Trophoblast cell (in vitro differentiated cells and primary cell): ENCODE data around the gene HIVEP3.
A peak's percentile ranks its signal among the peaks of the same experiment; 100 is the strongest.

Experiments
- DNase-seq, 2 donors: peaks; one replicate each; pipeline ENCODE4 v3.0.0-alpha.2; 2016
- H2AFZ ChIP-seq: 2 replicates; pipeline ENCODE4 v1.6.1; 2013; ENCODE audit warnings: low read length, moderate library complexity, mild to moderate bottlenecking; ENCODE audit not compliant: insufficient read depth, poor library complexity
- H2AK5ac ChIP-seq: 2 replicates; pipeline ENCODE4 v1.6.1; 2013; ENCODE audit warnings: mild to moderate bottlenecking, low read length
- H2BK120ac ChIP-seq: 2 replicates; pipeline ENCODE4 v1.6.1; 2013; ENCODE audit warnings: low read length, mild to moderate bottlenecking, moderate library complexity; ENCODE audit not compliant: insufficient read depth, poor library complexity
- H2BK12ac ChIP-seq: 2 replicates; pipeline ENCODE4 v1.6.1; 2013; ENCODE audit warnings: mild to moderate bottlenecking, low read length, moderate library complexity
- H2BK5ac ChIP-seq: 2 replicates; pipeline ENCODE4 v1.6.1; 2013; ENCODE audit warnings: low read length, low read depth, moderate library complexity, mild to moderate bottlenecking; ENCODE audit not compliant: poor library complexity
- H3K14ac ChIP-seq: 2 replicates; pipeline ENCODE4 v1.6.1; 2013; ENCODE audit warnings: mild to moderate bottlenecking, low read length
- H3K18ac ChIP-seq: 2 replicates; pipeline ENCODE4 v1.6.1; 2013; ENCODE audit warnings: mild to moderate bottlenecking, low read length
- H3K23ac ChIP-seq: 2 replicates; pipeline ENCODE4 v1.6.1; 2013; ENCODE audit warnings: low read length
- H3K27ac ChIP-seq: 2 replicates; pipeline ENCODE4 v1.5.1; 2013; ENCODE audit warnings: low read depth, mild to moderate bottlenecking, inconsistent platforms, low read length, moderate library complexity
- H3K27me3 ChIP-seq: 2 replicates; pipeline ENCODE4 v1.6.1; 2013; ENCODE audit warnings: inconsistent platforms, mild to moderate bottlenecking, low read length, moderate library complexity; ENCODE audit not compliant: insufficient read depth
- H3K36me3 ChIP-seq, 2 experiments: 1 replicate in 1 of 2; 2 replicates in 1 of 2; pipeline ENCODE4 v1.6.1; 2013; ENCODE audit warnings: low read length in 2 of 2, mild to moderate bottlenecking in 2 of 2, moderate library complexity in 1 of 2; ENCODE audit not compliant: insufficient read depth in 2 of 2, control insufficient read depth in 1 of 2
- H3K4ac ChIP-seq: 2 replicates; pipeline ENCODE4 v1.6.1; 2013; ENCODE audit warnings: low read depth, mild to moderate bottlenecking, low read length, moderate library complexity
- H3K4me1 ChIP-seq, 2 experiments: 1 replicate in 1 of 2; 2 replicates in 1 of 2; pipeline ENCODE4 v1.6.1; 2013; ENCODE audit warnings: low read length in 2 of 2, mild to moderate bottlenecking in 2 of 2, moderate library complexity in 1 of 2; ENCODE audit not compliant: insufficient read depth in 2 of 2, control insufficient read depth in 1 of 2
- H3K4me2 ChIP-seq: 2 replicates; pipeline ENCODE4 v1.6.1; 2013; ENCODE audit warnings: inconsistent platforms, mild to moderate bottlenecking, low read length, moderate library complexity
- H3K4me3 ChIP-seq: 2 replicates; pipeline ENCODE4 v1.5.1; 2013; ENCODE audit warnings: mild to moderate bottlenecking, low read depth, low read length, inconsistent platforms
- H3K79me1 ChIP-seq: one replicate; pipeline ENCODE4 v1.6.1; 2013; ENCODE audit warnings: low read length
- H3K79me2 ChIP-seq: 2 replicates; pipeline ENCODE4 v1.6.1; 2013; ENCODE audit warnings: low read length, mild to moderate bottlenecking; ENCODE audit not compliant: control insufficient read depth, insufficient read depth, poor library complexity
- H3K9ac ChIP-seq: 2 replicates; pipeline ENCODE4 v1.6.1; 2013; ENCODE audit warnings: mild to moderate bottlenecking, low read length
- H3K9me3 ChIP-seq: 2 replicates; pipeline ENCODE4 v1.6.1; 2013; ENCODE audit warnings: low read depth, mild to moderate bottlenecking, control low read depth, inconsistent platforms, low read length; ENCODE audit not compliant: insufficient read depth
- H4K12ac ChIP-seq: 2 replicates; pipeline ENCODE4 v1.6.1; 2013; ENCODE audit warnings: low read depth, mild to moderate bottlenecking, low read length, moderate library complexity
- H4K8ac ChIP-seq: 2 replicates; pipeline ENCODE4 v1.6.1; 2013; ENCODE audit warnings: low read depth, mild to moderate bottlenecking, low read length, moderate library complexity
- H4K91ac ChIP-seq: one replicate; pipeline ENCODE4 v1.6.1; 2013; ENCODE audit warnings: low read depth, mild to moderate bottlenecking, low read length, moderate library complexity
- WGBS: extraction: QIAGEN DNeasy Blood & Tissue Kit; methylation state at CpG from one replicate; pipeline ENCODE4 v1.1.7; 2013; ENCODE audit warnings: missing lambda C conversion rate; ENCODE audit not compliant: insufficient read length, insufficient coverage; ENCODE audit errors: extremely low coverage; 5-methylcytosine and 5-hydroxymethylcytosine counted together

The HIVEP3 gene

GRCh38 chr1:41802532-41803501 lies 115.9 kb downstream of the HIVEP3 start:
- Histone ChIP-seq H3K36me3 (no peaks in the 10 kb centered on the region), H2AK5ac (no peak overlapping the region), H3K79me2 (no peaks in the 10 kb centered on the region), H4K91ac (no peak overlapping the region), H3K4ac (no peak overlapping the region), H2BK12ac (no peak overlapping the region), H3K79me1 (no peaks in the 10 kb centered on the region), H3K23ac (no peak overlapping the region), H3K27me3 (no peaks in the 10 kb centered on the region), H2AFZ (no peak overlapping the region), H3K4me1 (no peaks in the 10 kb centered on the region), H2BK120ac (no peak overlapping the region), H2BK5ac (no peak overlapping the region), H3K9me3 (peaks cover 2% of the 10 kb centered on the region), H3K4me3 (no peak overlapping the region), H3K4me2 (no peak overlapping the region), H4K8ac (no peak overlapping the region), H3K14ac (no peak overlapping the region), H3K18ac (no peak overlapping the region), H3K9ac (no peak overlapping the region), H3K27ac (no peak overlapping the region), H4K12ac (no peak overlapping the region)
- peak; percentile 15 to 26 for DNase-seq
- WGBS, result no CpG with 5 or more reads among the region's 4 CpGs

- Histone ChIP-seq H3K23ac (no peak overlapping the region), H3K18ac (no peak overlapping the region), H3K4ac (no peak overlapping the region), H3K14ac (no peak overlapping the region), H2BK5ac (no peak overlapping the region), H3K27me3 (no peaks in the 10 kb centered on the region), H3K4me3 (no peak overlapping the region), H2BK12ac (no peak overlapping the region), H3K9me3 (peaks cover 2% of the 10 kb centered on the region), H4K91ac (no peak overlapping the region), H3K36me3 (no peaks in the 10 kb centered on the region), H2AFZ (no peak overlapping the region), H3K27ac (no peak overlapping the region), H3K9ac (no peak overlapping the region), H3K4me1 (no peaks in the 10 kb centered on the region), H4K12ac (no peak overlapping the region), H3K4me2 (no peak overlapping the region), H2BK120ac (no peak overlapping the region), H3K79me1 (no peaks in the 10 kb centered on the region), H4K8ac (no peak overlapping the region), H3K79me2 (no peaks in the 10 kb centered on the region), H2AK5ac (no peak overlapping the region)
- peak in 1 of 2 donors; percentile 12 for DNase-seq
- WGBS, result no CpG with 5 or more reads among the region's 2 CpGs
Measured at GRCh38 chr1:41800311-41800829, 118.4 kb downstream of the HIVEP3 start.

GRCh38 chr1:41799723-41800122 lies 119.0 kb downstream of the HIVEP3 start:
- H4K91ac ChIP-seq, result no peak overlapping the region
- no peak overlapping the region for H3K4me3 ChIP-seq
- no peak overlapping the region for H3K14ac ChIP-seq
- H3K4ac ChIP-seq, result no peak overlapping the region
- H3K79me1 ChIP-seq, result no peaks in the 10 kb centered on the region
- no peaks in the 10 kb centered on the region for H3K79me2 ChIP-seq
- no peaks in the 10 kb centered on the region for H3K36me3 ChIP-seq
- H2BK12ac ChIP-seq, result no peak overlapping the region
- peaks cover 2% of the 10 kb centered on the region for H3K9me3 ChIP-seq
- no peak overlapping the region for H2BK120ac ChIP-seq
- H3K9ac ChIP-seq, result no peak overlapping the region
- H2BK5ac ChIP-seq, result no peak overlapping the region
- H2AK5ac ChIP-seq, result no peak overlapping the region
- H3K27me3 ChIP-seq, result no peaks in the 10 kb centered on the region
- WGBS, result no CpG with 5 or more reads among the region's 2 CpGs
- H4K12ac ChIP-seq, result no peak overlapping the region
- peak in 1 of 2 donors; percentile 26 for DNase-seq
- H3K23ac ChIP-seq, result no peak overlapping the region
- no peak overlapping the region for H2AFZ ChIP-seq
- no peak overlapping the region for H3K18ac ChIP-seq
- H3K27ac ChIP-seq, result no peak overlapping the region
- no peak overlapping the region for H4K8ac ChIP-seq
- no peak overlapping the region for H3K4me2 ChIP-seq
- H3K4me1 ChIP-seq, result no peaks in the 10 kb centered on the region

GRCh38 chr1:41799205-41799604 lies 119.5 kb downstream of the HIVEP3 start:
- H3K79me1 ChIP-seq, result no peaks in the 10 kb centered on the region
- no peak overlapping the region for H3K4ac ChIP-seq
- no peak overlapping the region for H2BK120ac ChIP-seq
- H3K14ac ChIP-seq, result no peak overlapping the region
- H3K36me3 ChIP-seq, result no peaks in the 10 kb centered on the region
- no CpG with 5 or more reads among the region's 3 CpGs for WGBS
- H3K18ac ChIP-seq, result no peak overlapping the region
- H4K12ac ChIP-seq, result no peak overlapping the region
- no peak for DNase-seq
- H3K27ac ChIP-seq, result no peak overlapping the region
- no peak overlapping the region for H4K91ac ChIP-seq
- H3K9ac ChIP-seq, result no peak overlapping the region
- H3K23ac ChIP-seq, result no peak overlapping the region
- no peak overlapping the region for H3K4me2 ChIP-seq
- H4K8ac ChIP-seq, result no peak overlapping the region
- H2AFZ ChIP-seq, result no peak overlapping the region
- no peak overlapping the region for H2BK5ac ChIP-seq
- H3K4me1 ChIP-seq, result no peaks in the 10 kb centered on the region
- H3K79me2 ChIP-seq, result no peaks in the 10 kb centered on the region
- no peaks in the 10 kb centered on the region for H3K27me3 ChIP-seq
- no peak overlapping the region for H2BK12ac ChIP-seq
- H3K4me3 ChIP-seq, result no peak overlapping the region
- no peak overlapping the region for H2AK5ac ChIP-seq
- H3K9me3 ChIP-seq, result peaks cover 2% of the 10 kb centered on the region
